Neural cell (in vitro differentiated cells): ENCODE data around the gene ZMIZ2.

Source experiments
- EZH2 ChIP-seq: fragments of 200-600, 300-800 bp; shearing (Covaris generic), sonication (generic); IDR thresholded peaks from 2 replicates; pipeline ENCODE4 v1.6.1; 2014; ENCODE audit warnings: antibody characterized with exemption, low read length, borderline replicate concordance, mild to moderate bottlenecking; ENCODE audit not compliant: insufficient read depth, poor library complexity, severe bottlenecking
- MXI1 ChIP-seq: fragments of 450-650 bp; conservative IDR thresholded peaks from 2 replicates; pipeline ENCODE4 v1.6.1; 2014; ENCODE audit warnings: antibody characterized with exemption, mild to moderate bottlenecking; ENCODE audit not compliant: poor library complexity, severe bottlenecking
- POLR2AphosphoS5 ChIP-seq: IDR thresholded peaks from 2 replicates; pipeline ENCODE4 v1.6.1; 2012
- SMC3 ChIP-seq: fragments of 450-650 bp; conservative IDR thresholded peaks from 2 replicates; pipeline ENCODE4 v1.6.1; 2014; ENCODE audit warnings: antibody characterized with exemption, mild to moderate bottlenecking, moderate library complexity; ENCODE audit not compliant: poor library complexity
- TAF1 ChIP-seq: IDR thresholded peaks from 2 replicates; pipeline ENCODE4 v1.6.1; 2012; ENCODE audit warnings: low read depth
- TF ChIP-seq, protein P1 (sequence below): fragments of 450-650 bp; IDR thresholded peaks from 2 replicates; pipeline ENCODE4 v1.5.1; 2014; ENCODE audit warnings: antibody characterized with exemption, mild to moderate bottlenecking, moderate library complexity; ENCODE audit not compliant: poor library complexity, severe bottlenecking
- TF ChIP-seq, protein P2 (sequence below): IDR thresholded peaks from 2 replicates; pipeline ENCODE4 v1.6.1; 2012; ENCODE audit warnings: borderline replicate concordance

DNA sequence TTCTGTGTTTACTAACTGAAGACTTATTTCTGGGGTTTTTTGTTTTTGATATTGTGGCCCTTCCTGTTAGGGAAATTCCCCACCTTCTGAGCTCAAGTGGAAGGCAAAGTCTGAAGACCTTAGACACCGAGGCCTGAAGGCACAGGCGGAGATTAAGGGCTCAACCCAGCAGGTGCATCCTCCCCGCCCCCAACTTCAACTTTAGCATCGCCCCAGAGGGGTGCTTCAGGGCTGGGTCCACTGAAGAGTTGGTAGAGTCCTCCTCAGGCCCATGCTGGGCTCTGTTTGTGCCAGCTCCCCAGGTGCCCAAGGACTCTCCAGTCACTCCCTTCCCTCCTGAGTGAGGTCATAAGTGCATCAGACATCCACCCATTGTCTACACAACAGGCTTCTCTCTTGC lies 38.4 kb downstream of the ZMIZ2 start:
- TF ChIP-seq, protein P1, sequence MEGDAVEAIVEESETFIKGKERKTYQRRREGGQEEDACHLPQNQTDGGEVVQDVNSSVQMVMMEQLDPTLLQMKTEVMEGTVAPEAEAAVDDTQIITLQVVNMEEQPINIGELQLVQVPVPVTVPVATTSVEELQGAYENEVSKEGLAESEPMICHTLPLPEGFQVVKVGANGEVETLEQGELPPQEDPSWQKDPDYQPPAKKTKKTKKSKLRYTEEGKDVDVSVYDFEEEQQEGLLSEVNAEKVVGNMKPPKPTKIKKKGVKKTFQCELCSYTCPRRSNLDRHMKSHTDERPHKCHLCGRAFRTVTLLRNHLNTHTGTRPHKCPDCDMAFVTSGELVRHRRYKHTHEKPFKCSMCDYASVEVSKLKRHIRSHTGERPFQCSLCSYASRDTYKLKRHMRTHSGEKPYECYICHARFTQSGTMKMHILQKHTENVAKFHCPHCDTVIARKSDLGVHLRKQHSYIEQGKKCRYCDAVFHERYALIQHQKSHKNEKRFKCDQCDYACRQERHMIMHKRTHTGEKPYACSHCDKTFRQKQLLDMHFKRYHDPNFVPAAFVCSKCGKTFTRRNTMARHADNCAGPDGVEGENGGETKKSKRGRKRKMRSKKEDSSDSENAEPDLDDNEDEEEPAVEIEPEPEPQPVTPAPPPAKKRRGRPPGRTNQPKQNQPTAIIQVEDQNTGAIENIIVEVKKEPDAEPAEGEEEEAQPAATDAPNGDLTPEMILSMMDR, result no peak
- TF ChIP-seq, protein P2, sequence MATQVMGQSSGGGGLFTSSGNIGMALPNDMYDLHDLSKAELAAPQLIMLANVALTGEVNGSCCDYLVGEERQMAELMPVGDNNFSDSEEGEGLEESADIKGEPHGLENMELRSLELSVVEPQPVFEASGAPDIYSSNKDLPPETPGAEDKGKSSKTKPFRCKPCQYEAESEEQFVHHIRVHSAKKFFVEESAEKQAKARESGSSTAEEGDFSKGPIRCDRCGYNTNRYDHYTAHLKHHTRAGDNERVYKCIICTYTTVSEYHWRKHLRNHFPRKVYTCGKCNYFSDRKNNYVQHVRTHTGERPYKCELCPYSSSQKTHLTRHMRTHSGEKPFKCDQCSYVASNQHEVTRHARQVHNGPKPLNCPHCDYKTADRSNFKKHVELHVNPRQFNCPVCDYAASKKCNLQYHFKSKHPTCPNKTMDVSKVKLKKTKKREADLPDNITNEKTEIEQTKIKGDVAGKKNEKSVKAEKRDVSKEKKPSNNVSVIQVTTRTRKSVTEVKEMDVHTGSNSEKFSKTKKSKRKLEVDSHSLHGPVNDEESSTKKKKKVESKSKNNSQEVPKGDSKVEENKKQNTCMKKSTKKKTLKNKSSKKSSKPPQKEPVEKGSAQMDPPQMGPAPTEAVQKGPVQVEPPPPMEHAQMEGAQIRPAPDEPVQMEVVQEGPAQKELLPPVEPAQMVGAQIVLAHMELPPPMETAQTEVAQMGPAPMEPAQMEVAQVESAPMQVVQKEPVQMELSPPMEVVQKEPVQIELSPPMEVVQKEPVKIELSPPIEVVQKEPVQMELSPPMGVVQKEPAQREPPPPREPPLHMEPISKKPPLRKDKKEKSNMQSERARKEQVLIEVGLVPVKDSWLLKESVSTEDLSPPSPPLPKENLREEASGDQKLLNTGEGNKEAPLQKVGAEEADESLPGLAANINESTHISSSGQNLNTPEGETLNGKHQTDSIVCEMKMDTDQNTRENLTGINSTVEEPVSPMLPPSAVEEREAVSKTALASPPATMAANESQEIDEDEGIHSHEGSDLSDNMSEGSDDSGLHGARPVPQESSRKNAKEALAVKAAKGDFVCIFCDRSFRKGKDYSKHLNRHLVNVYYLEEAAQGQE, result no peak
- TF ChIP-seq EZH2 (no peak), POLR2AphosphoS5 (no peak), SMC3 (no peak), TAF1 (no peak), MXI1 (no peak)
